Spinal cord (tissue), 10 donors: Measurements from ENCODE around the gene PAK6. TPM values are rescaled to one million over a fixed set of nuclear protein-coding genes. Genes with fewer than 3 reads are reported as not detected.

ENCODE experiments used
- DNase-seq, 6 donors: peaks; one replicate each; pipeline versions ENCODE4 v3.0.0 to v3.0.0-alpha.2; 2013 to 2015; ENCODE audit warnings: low spot score in 6 of 6, low read depth in 4 of 6
- H3K27ac ChIP-seq: one replicate; pipeline ENCODE4 v1.5.1; 2013; ENCODE audit warnings: low read depth, low read length, control low read depth
- H3K27me3 ChIP-seq: one replicate; pipeline ENCODE4 v1.6.1; 2013; ENCODE audit warnings: low read length; ENCODE audit not compliant: control insufficient read depth, insufficient read depth
- H3K36me3 ChIP-seq: one replicate; pipeline ENCODE4 v1.6.1; 2013; ENCODE audit warnings: low read length; ENCODE audit not compliant: control insufficient read depth, insufficient read depth
- H3K4me1 ChIP-seq: one replicate; pipeline ENCODE4 v1.6.1; 2013; ENCODE audit warnings: low read length; ENCODE audit not compliant: control insufficient read depth, insufficient read depth
- H3K4me3 ChIP-seq: one replicate; pipeline ENCODE4 v1.5.1; 2013; ENCODE audit warnings: low read depth, low read length, control low read depth
- H3K9me3 ChIP-seq: one replicate; pipeline ENCODE4 v1.6.1; 2013; ENCODE audit warnings: low read length; ENCODE audit not compliant: control insufficient read depth, insufficient read depth
- WGBS: methylation state at CpG from one replicate; pipeline ENCODE4 v1.1.5; 2013; ENCODE audit warnings: missing lambda C conversion rate; ENCODE audit not compliant: insufficient coverage; 5-methylcytosine and 5-hydroxymethylcytosine counted together
- polyA plus RNA-seq, 2 donors: library from polyadenylated mRNA; unstranded; fragments of 120-200 nt; gene quantifications; one replicate each; pipeline ENCODE4 v1.2.1, GENCODE V29; 2013; ENCODE audit not compliant: insufficient read length in 2 of 2
- total RNA-seq, 2 donors: library from RNA; depleted of rRNA in 1 of 2; stranded (reverse); fragments of 120-200 nt in 1 of 2; fragments of >200 nt in 1 of 2; gene quantifications; one replicate each; pipeline versions ENCODE4 v1.2.3 to v1.2.4, GENCODE V29; 2013 to 2014
- donor health status: healthy.

Gene PAK6
- total and polyA plus RNA-seq, 4 donors, result 4.4 to 25.7 (median 15.3) TPM

DNA sequence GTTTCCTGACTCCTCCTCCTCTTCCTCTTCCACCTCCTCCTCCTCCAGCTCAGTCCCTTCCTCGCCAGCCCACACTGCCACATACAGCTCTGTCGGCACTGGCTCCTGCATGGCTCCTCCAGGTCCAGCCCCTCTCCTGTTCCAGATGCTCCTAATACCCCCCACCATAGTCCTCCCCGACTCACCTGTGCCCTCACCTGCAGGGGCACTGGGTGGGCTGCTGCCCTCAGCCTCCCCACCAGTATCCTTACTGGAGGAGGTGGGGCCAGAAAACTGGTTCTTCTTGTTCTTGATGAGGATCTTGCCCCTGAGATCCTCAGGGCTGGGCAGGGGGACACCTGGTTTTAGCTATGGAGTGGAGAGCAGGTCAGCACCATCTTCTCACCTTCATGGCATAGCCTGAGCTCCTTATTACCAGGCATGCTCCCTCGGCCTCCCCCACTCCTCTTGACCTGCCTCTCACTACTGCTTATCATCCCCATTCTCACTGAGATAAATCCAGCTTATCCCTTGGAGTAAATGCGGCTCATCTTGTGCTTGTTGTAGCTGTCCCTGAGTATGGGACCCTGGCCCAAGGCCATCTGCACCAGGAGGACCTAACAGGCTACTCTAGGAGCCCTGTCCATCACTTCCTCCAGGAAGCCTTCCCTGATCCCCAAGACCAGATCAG, 57.8 kb downstream of the PAK6 start:
- no peak for DNase-seq
- 84% methylated on average over 4 of the region's 5 CpGs for WGBS
- peaks cover 40% of the 10 kb centered on the region for H3K4me1 ChIP-seq
- H3K9me3 ChIP-seq, result no peaks in the 10 kb centered on the region
- peaks cover 3% of the 10 kb centered on the region for H3K27me3 ChIP-seq
- no peak overlapping the region for H3K27ac ChIP-seq
- H3K4me3 ChIP-seq, result no peak overlapping the region
- H3K36me3 ChIP-seq, result no peaks in the 10 kb centered on the region

DNA sequence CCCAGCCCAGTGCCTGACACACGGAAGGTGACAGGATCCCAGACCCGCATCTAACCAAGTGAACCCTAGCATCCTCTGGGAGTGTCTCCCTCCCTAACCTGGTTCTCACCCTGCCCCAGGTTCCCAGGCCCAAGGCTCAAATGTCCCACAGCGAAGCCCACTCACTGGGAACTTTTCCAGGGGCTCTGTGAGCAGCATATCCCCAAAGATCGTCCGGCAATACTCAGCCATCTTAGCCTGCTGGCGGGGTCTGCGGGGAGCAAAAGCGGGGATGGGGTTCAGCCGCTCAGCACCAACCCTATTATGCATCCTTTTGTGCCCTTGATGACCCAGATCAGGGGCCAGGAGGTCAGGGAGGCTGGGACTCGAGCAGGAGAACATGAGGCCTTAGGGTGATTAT, 58.5 kb downstream of the PAK6 start:
- Histone ChIP-seq H3K36me3 (no peaks in the 10 kb centered on the region), H3K4me3 (no peak overlapping the region), H3K27me3 (no peaks in the 10 kb centered on the region), H3K4me1 (peaks cover 34% of the 10 kb centered on the region), H3K27ac (no peak overlapping the region), H3K9me3 (no peaks in the 10 kb centered on the region)
- 86% methylated on average over 10 of the region's 10 CpGs for WGBS
- DNase-seq, result no peak

DNA sequence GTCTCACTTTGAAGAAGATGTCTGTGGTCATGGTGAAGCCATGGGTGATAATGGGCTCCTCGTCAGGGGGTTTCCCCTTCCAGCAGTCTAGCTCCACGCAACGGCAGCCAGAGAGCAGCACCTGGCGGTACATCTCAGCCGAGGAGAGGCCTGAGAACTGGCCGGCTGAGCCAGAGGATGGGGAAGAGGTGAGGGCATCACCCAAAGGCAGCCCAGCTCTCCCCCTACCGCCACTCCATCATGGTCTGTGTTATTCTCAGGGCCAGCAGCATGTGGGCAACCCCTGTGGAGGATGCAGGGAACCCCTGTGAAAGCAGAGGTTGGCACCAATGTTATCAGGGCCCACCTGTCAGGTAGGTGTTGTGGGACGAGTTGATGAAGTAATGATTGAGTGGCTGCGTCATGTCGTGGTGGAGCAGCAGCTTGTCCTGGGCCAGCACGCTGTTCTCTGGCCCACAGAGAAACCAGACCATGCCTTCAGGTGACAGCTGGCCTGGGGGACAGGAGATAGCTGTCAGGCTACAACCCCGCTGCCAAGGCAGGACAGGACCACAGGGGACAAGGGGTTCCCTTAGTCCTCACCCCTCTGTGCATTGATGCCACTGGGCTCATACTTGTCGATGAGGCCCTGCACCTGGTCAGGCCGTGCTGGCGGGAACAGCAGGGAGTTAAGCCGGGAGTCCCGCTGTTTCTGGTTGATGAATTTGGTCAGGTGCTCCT, 59.5 kb downstream of the PAK6 start:
- DNase-seq, result no peak
- H3K27ac ChIP-seq, result no peak overlapping the region
- WGBS, result 90% methylated on average over 14 of the region's 17 CpGs
- no peaks in the 10 kb centered on the region for H3K27me3 ChIP-seq
- H3K9me3 ChIP-seq, result no peaks in the 10 kb centered on the region
- peaks cover 28% of the 10 kb centered on the region for H3K4me1 ChIP-seq
- no peak overlapping the region for H3K4me3 ChIP-seq
- H3K36me3 ChIP-seq, result no peaks in the 10 kb centered on the region

DNA sequence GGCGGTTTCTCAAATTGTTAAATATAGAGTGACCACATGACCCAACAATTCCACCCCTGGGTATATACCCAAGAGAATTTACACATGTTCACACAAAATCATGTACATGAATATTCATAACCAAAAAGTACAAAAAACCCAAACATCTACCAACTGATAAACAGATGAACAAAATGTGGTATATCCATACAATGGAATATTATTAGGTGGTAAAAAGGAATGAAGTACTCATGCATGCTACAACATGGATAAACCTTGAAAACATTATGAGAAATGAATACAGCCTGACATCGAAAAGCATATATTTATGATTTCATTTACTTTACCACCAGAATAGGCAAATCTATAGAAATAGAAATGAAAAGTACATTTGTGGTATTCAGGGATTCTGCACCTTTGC, 61.5 kb downstream of the PAK6 start:
- H3K27me3 ChIP-seq, result no peaks in the 10 kb centered on the region
- H3K4me1 ChIP-seq, result peaks cover 9% of the 10 kb centered on the region
- WGBS, result 100% methylated on average over 1 of the region's 2 CpGs
- H3K4me3 ChIP-seq, result no peak overlapping the region
- no peaks in the 10 kb centered on the region for H3K36me3 ChIP-seq
- no peak for DNase-seq
- no peaks in the 10 kb centered on the region for H3K9me3 ChIP-seq
- H3K27ac ChIP-seq, result no peak overlapping the region

DNA sequence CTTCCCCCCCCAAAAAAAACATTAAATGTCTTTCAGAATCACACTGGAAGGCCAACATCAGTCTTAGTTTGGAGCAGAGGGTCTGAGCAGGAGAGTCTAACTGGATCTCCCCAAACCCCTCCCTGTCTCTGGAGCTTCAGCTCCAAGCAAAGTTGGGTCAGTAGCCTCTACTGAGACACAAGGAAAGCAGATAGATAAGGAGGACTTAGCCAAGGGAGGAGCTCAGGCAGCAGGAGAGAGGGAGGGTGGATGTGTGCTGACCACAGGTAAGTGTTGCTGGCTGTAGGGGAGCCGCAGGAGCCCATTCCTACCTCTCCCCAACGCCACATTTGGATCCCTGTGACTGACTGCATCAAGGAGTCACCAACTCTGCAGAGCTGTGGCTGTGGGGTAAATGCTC, 61.9 kb downstream of the PAK6 start:
- no peak overlapping the region for H3K27ac ChIP-seq
- H3K4me1 ChIP-seq, result peaks cover 8% of the 10 kb centered on the region
- H3K27me3 ChIP-seq, result no peaks in the 10 kb centered on the region
- DNase-seq, result no peak
- no CpG with 5 or more reads among the region's 2 CpGs for WGBS
- H3K36me3 ChIP-seq, result no peaks in the 10 kb centered on the region
- H3K4me3 ChIP-seq, result no peak overlapping the region
- no peaks in the 10 kb centered on the region for H3K9me3 ChIP-seq

DNA sequence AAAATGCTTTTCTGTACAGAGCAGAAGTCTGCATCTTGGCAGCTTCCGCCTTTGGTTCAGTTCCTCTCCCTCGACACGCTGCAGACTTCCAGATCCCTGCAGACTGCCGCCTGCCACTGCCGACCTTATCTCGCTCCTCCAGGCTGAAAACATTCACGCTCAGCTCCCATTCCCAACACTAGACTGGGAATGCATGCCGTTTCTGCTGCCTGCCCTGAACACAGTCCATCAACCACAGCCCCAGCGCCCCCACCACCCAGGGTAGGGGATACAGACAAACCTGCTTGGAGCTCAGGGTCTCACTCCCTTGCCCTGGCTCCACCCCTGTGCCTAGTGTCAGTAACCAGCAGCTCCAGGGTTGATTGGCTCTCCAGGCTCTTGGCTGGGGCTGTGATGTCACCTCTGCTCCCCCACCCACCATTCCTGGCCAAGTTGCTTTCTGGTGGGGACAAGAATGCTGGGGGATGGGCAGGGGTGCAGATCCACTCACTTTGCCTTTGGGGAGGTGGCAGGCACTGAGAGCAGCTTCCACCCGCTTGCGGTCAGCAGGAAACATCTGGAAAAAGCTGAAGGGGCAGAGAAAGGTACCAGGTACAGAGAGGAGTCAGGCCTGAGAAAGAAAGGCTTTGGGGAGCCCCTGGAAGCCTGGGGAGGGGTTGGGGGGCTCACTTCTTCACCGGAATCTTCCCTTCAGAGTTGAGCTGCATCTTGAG, 62.8 kb downstream of the PAK6 start:
- no peak overlapping the region for H3K27ac ChIP-seq
- no peaks in the 10 kb centered on the region for H3K27me3 ChIP-seq
- no peaks in the 10 kb centered on the region for H3K9me3 ChIP-seq
- no peaks in the 10 kb centered on the region for H3K36me3 ChIP-seq
- DNase-seq, result no peak
- peaks cover 3% of the 10 kb centered on the region for H3K4me1 ChIP-seq
- 52% methylated on average over 10 of the region's 12 CpGs for WGBS
- no peak overlapping the region for H3K4me3 ChIP-seq

DNA sequence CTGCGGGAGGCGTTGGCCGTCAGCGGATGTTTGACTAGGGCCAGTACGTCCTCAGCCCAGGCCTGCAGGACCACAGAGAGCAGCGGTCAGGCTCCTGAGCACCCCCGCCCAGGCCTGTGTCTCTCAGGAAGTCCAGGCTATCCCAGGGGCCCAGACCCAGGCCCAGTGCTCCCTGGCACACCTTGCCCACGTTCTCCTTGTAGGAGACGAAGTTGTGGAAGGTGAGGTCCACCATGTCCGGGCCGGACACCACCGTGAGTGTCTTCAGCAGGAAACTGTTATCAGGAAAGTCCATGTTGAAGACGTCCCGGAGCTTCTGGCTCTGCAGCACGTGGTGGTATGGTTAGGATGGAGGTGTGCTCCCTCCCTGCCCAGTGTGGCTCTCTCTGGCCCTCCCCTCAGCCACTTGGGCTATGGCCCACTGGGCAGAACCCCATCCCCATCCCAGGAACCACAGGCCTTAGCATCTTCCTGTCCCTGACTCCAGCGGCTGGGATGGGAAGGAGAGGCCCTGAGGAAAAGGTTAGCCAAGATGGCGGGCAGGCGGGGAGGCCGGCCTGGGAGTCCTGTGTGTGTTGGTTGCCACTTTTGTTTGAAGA, 63.5 kb downstream of the PAK6 start:
- no peak for DNase-seq
- 92% methylated on average over 12 of the region's 19 CpGs for WGBS

DNA sequence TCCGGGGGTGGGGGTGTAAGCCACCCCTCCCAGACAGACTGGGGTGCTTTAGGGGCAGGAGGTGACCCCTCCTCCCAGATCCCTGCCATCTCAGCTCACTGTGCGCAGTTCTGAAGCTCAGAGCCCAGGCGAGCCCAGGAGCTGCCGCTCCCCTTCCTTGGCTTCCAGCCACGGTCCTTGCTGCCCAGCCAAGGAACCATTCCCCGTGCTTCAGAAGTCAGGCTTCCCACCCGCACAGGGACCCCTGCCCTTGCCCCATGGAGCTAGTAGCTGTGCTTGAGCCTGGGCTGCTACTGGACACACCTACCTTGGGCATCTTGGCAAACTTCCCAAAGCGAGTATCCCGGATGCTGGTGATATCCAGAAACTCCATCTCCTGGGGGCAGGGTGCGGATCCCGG, 64.1 kb downstream of the PAK6 start:
- 74% methylated on average over 9 of the region's 11 CpGs for WGBS
- Histone ChIP-seq H3K36me3 (no peaks in the 10 kb centered on the region), H3K4me3 (no peak overlapping the region), H3K27ac (no peak overlapping the region), H3K9me3 (no peaks in the 10 kb centered on the region), H3K4me1 (peaks cover 14% of the 10 kb centered on the region), H3K27me3 (no peaks in the 10 kb centered on the region)
- DNase-seq, result no peak

More for the DNA sequence above, 63.5 kb downstream of the PAK6 start:
- no peaks in the 10 kb centered on the region for H3K36me3 ChIP-seq
- no peak overlapping the region for H3K27ac ChIP-seq
- H3K27me3 ChIP-seq, result no peaks in the 10 kb centered on the region
- no peak overlapping the region for H3K4me3 ChIP-seq
- no peaks in the 10 kb centered on the region for H3K9me3 ChIP-seq
- H3K4me1 ChIP-seq, result peaks cover 10% of the 10 kb centered on the region

DNA sequence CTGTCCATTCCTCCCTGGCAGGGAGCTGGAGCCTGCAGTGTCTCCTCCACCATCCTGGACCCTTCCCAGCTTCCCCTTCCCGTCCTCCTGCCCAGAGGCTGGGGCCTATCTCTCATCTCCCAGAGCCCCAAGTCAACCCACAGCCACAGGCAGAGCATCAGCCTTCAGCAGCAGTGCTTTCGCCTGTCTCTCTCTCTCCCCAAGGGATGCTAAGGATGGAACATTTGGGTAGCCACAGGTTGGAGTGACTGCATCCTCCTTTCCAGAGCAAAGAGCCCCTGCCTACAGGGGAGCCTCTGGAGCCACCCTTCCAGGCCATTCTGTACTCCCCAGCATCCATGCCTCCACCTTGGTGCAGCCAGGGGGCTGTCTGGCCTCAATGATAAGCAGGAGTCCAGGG, 64.7 kb downstream of the PAK6 start:
- Histone ChIP-seq H3K27me3 (no peaks in the 10 kb centered on the region), H3K36me3 (no peaks in the 10 kb centered on the region), H3K4me3 (no peak overlapping the region), H3K9me3 (no peaks in the 10 kb centered on the region), H3K27ac (no peak overlapping the region), H3K4me1 (peaks cover 19% of the 10 kb centered on the region)
- DNase-seq, result no peak
- WGBS, result 83% methylated on average over 1 of the region's 2 CpGs
